ENCODE data around the gene TSPAN31. TPM values are rescaled to one million over a fixed set of nuclear protein-coding genes. Genes with fewer than 3 reads are reported as not detected.
"Not testable (repeated sequence)": the region's sequence is repeated elsewhere in the genome, so short reads cannot be mapped to it uniquely, and the experiment has no call there.

The TSPAN31 gene
- total RNA-seq: 32.8 TPM
- long read RNA-seq, transcript TSPAN31-201 (6 exons, 1,849 nt): major isoform, 22 of 51 reads
- long read RNA-seq, partial matches to known transcripts: 23 of 51 reads
- long read RNA-seq, other reads (novel, unspliced or antisense): 4 of 51 reads

- peak; percentile 97 for DNase-seq
- intact Hi-C loops (cut with micrococcal nuclease): no loop called here
Observed at GRCh38 chr12:57744777-57745484, at the start of gene TSPAN31. Gene TSPAN31 (plus strand): TSS chr12:57745039. CDS start chr12:57745155, 116 bp downstream.

GRCh38 chr12:57695770-57696432, 48.9 kb upstream of the TSPAN31 start:
- no peak for ATAC-seq
- intact Hi-C loops (cut with micrococcal nuclease): no loop called here
- DNase-seq: no peak

More at GRCh38 chr12:57744777-57745484, at the start of gene TSPAN31:
- peak; percentile 94 for ATAC-seq

- DNase-seq: no peak
- intact Hi-C loops (cut with micrococcal nuclease): no loop called here
Observed at GRCh38 chr12:57697076-57697475, 47.8 kb upstream of the TSPAN31 start.

GRCh38 chr12:57698414-57698813, 46.4 kb upstream of the TSPAN31 start:
- no peak for DNase-seq
- no peak for ATAC-seq
- intact Hi-C loops (cut with micrococcal nuclease): no loop called here

More at GRCh38 chr12:57697076-57697475, 47.8 kb upstream of the TSPAN31 start:
- ATAC-seq: no peak

GRCh38 chr12:57700317-57700716, 44.5 kb upstream of the TSPAN31 start:
- DNase-seq (no peak), ATAC-seq (no peak)
- intact Hi-C loops (cut with micrococcal nuclease): no loop called here

- intact Hi-C loops (cut with micrococcal nuclease): no loop called here
- DNase-seq (no peak), ATAC-seq (no peak)
Observed at GRCh38 chr12:57707250-57707649, 37.6 kb upstream of the TSPAN31 start.

GRCh38 chr12:57708296-57708695, 36.5 kb upstream of the TSPAN31 start:
- DNase-seq: no peak
- intact Hi-C loops (cut with micrococcal nuclease): no loop called here
- no peak for ATAC-seq

- DNase-seq (no peak), ATAC-seq (no peak)
- intact Hi-C loops (cut with micrococcal nuclease): no loop called here
Observed at GRCh38 chr12:57712701-57713100, 32.1 kb upstream of the TSPAN31 start.

- DNase-seq (no peak), ATAC-seq (no peak)
- intact Hi-C loops (cut with micrococcal nuclease): no loop called here
Observed at GRCh38 chr12:57713209-57713608, 31.6 kb upstream of the TSPAN31 start.

- DNase-seq; ATAC-seq; intact Hi-C loops (cut with micrococcal nuclease): not testable (repeated sequence)
Observed at GRCh38 chr12:57715036-57715748, 29.6 kb upstream of the TSPAN31 start.

GRCh38 chr12:57715786-57716185, 29.1 kb upstream of the TSPAN31 start:
- no peak for ATAC-seq
- intact Hi-C loops (cut with micrococcal nuclease): no loop called here
- DNase-seq: no peak

- intact Hi-C loops (cut with micrococcal nuclease): no loop called here
- ATAC-seq (no peak), DNase-seq (no peak)
Observed at GRCh38 chr12:57716305-57716704, 28.5 kb upstream of the TSPAN31 start.

GRCh38 chr12:57717131-57717530, 27.7 kb upstream of the TSPAN31 start:
- intact Hi-C loops (cut with micrococcal nuclease): no loop called here
- ATAC-seq (no peak), DNase-seq (no peak)

GRCh38 chr12:57717846-57718640, 26.8 kb upstream of the TSPAN31 start:
- intact Hi-C loops (cut with micrococcal nuclease): no loop called here
- ATAC-seq (no peak), DNase-seq (no peak)

- intact Hi-C loops (cut with micrococcal nuclease): no loop called here
- DNase-seq (no peak), ATAC-seq (no peak)
Observed at GRCh38 chr12:57718641-57719528, 26.0 kb upstream of the TSPAN31 start.

- intact Hi-C loops (cut with micrococcal nuclease): no loop called here
- no peak for DNase-seq
- ATAC-seq: no peak
Observed at GRCh38 chr12:57719777-57720605, 24.8 kb upstream of the TSPAN31 start.

Data from left ventricle myocardium superior (tissue), 1 donor.